GM19395 (cell line): ENCODE results near the gene BIRC2.
A peak's percentile ranks its signal among the peaks of the same experiment; 100 is the strongest.

ENCODE experiments used
- ATAC-seq: cut with Tn5 transposase; IDR thresholded peaks from one replicate; pipeline ENCODE4 v1.9.1; 2021; ENCODE audit warnings: mild to moderate bottlenecking, moderate library complexity; ENCODE audit not compliant: unreplicated experiment

Gene BIRC2

DNA sequence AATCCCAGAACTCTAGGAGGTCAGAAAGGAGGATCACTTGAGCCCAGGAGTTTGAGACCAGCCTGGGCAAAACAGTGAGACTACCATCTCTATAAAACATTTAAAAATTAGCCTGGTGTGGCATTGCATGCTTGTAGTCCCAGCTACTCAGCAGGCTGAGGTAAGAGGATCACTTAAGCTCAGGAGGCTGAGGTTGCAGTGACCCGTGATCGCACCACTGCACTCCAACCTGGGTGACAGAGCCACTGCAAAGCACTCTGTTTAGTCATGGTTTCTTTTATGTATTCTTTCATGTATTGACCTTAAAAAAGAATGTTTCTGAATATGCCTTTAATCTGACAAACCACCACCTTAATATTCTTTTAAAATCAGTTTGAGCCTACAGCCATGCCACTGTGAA is 52.2 kb downstream of the BIRC2 start:
- ATAC-seq: no peak

- ATAC-seq: no peak
These were observed 53.6 kb downstream of the BIRC2 start for GRCh38 chr11:102400603-102401002.

DNA sequence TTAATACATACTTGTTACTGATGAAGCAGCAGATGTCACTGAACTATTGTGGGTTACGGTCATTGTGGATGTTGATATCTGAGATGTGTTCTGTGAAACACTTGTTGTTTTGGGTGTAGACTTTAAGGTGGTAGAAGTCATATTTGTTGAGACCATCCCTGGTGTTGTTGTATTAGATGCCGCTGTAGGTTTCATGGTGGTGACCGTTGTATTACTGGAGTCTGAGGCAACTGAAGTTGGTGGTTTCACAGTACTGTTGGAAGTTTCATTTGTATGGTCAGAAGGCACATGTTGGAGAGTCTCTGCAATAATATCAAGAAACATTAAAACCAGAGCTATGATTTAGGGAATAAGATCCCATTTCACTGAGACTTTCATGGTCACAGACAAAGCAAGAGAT is 54.9 kb downstream of the BIRC2 start:
- ATAC-seq: no peak

GRCh38 chr11:102402548-102402947 is 55.5 kb downstream of the BIRC2 start:
- ATAC-seq: no peak

DNA sequence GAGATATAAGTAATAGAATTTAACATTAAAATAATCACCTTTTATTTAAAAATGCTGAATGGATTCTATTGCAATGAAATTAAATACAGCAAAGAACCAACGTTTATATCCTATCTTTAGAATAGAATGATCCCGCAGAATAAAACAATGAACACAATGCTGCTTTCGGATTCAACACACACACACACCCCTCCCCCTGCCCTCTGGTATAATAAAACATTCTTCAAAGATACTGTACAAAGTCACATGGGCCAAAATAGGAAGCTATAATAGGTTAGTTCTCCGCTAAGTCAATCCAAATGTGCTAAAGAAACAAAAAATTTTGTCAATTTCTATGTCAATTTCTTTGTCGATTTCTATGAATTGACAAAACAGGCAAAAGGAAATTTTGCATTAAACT is 58.5 kb downstream of the BIRC2 start:
- ATAC-seq: no peak

DNA sequence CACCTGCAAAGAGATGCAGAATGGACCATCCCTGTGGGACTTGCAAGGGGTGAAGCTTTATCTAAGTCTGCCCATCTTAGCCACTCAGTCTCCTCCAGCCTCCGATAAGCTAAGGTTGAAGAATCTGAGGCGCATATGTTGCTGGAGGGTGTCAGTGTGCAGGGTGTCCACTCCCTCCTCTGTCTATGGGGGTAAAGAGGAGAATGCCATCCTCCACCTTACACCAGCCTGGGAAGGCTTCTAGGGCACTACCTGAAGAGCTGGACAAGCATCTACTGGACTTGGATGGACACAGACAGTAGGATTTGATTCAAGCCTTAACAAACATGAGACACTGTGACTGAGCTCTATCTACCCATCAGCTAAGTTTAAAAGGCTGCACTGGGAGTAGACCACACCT is 59.1 kb downstream of the BIRC2 start:
- ATAC-seq: no peak

DNA sequence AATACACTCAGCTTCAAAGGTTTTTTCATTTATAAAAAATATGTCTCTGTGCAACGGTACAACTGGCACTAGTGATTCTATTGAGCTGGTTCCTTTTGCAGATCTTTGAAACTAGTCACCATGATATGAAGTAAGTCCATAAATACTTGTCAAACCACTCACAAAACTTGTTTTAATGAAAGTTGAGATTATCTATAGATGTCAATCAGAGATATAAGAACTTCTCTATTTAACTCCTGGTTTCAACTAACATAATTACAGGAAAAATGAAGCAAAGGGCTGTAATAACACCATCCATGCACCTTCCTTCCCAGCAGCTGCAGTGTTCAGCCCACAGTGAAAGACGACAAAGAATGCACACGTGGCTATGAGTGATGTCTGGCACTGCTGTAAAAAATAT is 60.9 kb downstream of the BIRC2 start:
- ATAC-seq: no peak

DNA sequence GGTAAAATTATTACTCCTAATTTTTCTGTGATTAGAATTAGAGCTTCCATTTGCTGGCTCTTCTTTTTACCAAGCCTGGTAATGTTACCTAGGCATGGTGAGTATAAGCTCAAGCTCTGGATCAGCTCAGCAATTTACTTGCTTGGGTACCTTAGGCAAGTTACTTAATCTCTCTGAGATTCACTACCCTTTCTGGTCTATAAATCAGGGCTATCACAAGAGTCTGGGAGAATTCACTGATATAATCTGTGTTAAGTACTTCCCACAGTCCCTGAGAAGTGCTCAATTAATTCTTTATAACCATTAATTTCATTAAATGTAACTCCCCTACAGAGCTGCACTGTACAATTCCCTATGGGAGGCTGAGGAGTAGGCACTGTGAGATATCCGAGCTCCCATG is 61.3 kb downstream of the BIRC2 start:
- ATAC-seq: no peak

- ATAC-seq: no peak
These were observed 63.4 kb downstream of the BIRC2 start for GRCh38 chr11:102410382-102410784.

GRCh38 chr11:102411142-102411541 is 64.1 kb downstream of the BIRC2 start:
- no peak for ATAC-seq

DNA sequence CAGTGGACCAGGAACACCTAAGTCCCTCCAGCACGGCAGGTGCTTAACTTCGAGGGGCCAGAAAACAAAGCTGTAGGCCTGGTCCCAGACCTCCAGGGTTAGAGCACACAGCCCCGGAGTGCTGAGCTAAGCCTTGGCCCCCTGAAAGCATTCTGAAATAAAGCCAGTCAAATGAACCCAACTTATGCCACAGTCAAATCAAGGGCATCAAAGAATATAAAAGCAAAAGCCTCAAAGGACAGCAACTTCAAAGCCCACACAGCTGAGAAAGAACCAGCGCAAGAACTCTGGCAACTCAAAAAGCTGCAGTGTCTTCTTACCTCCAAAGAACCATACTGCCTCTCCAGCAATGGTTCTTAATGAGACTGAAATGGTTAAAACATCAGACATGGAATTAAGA is 66.5 kb downstream of the BIRC2 start:
- no peak for ATAC-seq

GRCh38 chr11:102414559-102414958 is 67.5 kb downstream of the BIRC2 start:
- ATAC-seq: no peak

GRCh38 chr11:102415304-102415916 is 68.4 kb downstream of the BIRC2 start:
- ATAC-seq: no peak

DNA sequence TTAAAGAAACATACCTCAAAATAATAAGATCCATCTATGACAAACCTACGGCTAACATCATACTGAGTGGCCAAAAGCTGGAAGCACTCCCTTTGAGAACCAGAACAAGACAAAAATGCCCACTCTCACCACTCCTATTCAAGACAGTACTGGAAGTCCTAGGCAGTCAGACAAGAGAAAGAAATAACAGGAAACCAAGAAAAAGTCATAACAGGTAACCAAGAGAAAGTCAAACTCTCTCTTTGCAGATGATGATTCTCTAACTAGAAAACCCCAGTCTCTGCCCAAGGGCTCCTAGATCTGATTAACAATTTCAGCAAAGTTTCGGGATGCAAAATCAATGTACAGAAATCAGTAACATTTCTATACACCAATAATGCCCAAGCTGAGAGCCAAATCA is 70.0 kb downstream of the BIRC2 start:
- ATAC-seq: no peak

DNA sequence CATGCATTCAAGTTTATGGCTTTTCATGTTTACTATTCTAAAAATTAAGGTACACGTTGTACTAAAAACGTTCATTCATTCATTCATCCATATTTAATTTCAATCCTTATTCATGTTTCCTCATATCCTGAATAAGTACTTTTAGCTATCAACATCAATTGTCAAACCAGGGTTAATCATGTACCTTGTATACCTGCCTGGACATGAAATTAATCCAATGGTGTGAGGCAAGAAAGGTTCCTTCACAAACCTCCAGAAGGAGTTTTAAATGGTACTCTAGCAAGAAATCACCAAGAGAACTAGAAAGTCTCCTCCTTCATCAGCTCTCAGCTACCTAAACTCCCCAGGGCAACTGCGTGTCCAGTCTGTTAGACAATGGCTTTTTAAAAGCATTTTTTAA is 72.2 kb downstream of the BIRC2 start:
- ATAC-seq: no peak

GRCh38 chr11:102420547-102420946 is 73.5 kb downstream of the BIRC2 start:
- peak; percentile 86 for ATAC-seq

GRCh38 chr11:102421261-102421660 is 74.2 kb downstream of the BIRC2 start:
- no peak for ATAC-seq

GRCh38 chr11:102422817-102423712 is 76.1 kb downstream of the BIRC2 start:
- no peak for ATAC-seq

- ATAC-seq: no peak
These were observed 76.9 kb downstream of the BIRC2 start for GRCh38 chr11:102423936-102424335.

DNA sequence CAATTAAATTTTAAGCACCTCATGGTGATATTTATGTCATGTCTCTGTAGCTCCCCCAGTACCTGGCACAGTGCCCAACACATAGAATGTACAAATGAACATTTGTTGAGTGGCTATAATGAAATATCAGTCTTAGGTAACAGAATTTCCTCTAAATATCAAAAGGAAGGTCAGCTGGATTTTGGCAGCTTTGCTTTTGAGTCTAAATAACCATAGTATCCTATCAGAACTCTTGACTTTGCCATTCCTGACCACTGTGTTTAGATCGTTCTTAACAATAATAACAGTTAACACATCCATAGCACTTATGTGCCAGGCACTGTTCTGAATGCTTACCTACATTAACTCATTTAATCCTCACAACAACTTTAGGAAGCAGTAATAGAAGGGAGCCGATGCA is 79.0 kb downstream of the BIRC2 start:
- ATAC-seq: no peak

DNA sequence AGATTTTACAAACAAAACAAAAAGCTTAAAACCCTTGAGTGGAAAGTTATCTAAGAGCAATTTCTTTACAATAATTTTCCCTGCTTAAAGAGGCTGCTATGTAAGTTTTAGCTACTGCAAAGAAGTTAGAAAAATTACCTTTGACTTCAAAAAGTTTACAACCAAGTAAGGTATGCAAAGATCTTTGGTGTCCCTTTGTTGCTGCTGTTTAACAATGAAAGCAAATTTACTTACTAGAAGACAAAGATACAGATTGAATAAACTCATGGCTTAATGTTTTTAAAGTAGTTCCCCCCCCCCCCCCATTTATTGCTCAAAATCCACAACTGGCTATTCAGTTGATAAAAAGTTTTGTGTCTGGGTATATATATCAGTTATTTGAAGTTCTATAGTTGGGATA is 79.6 kb downstream of the BIRC2 start:
- no peak for ATAC-seq

- ATAC-seq: no peak
These were observed 80.1 kb downstream of the BIRC2 start for GRCh38 chr11:102427068-102427467.
